GM21367 (cell line): Measurements from ENCODE around the gene AP3D1.

Experiments used
- ATAC-seq: cut with Tn5 transposase; IDR thresholded peaks from one replicate; pipeline ENCODE4 v1.9.1; 2021; ENCODE audit not compliant: unreplicated experiment

Gene AP3D1

DNA sequence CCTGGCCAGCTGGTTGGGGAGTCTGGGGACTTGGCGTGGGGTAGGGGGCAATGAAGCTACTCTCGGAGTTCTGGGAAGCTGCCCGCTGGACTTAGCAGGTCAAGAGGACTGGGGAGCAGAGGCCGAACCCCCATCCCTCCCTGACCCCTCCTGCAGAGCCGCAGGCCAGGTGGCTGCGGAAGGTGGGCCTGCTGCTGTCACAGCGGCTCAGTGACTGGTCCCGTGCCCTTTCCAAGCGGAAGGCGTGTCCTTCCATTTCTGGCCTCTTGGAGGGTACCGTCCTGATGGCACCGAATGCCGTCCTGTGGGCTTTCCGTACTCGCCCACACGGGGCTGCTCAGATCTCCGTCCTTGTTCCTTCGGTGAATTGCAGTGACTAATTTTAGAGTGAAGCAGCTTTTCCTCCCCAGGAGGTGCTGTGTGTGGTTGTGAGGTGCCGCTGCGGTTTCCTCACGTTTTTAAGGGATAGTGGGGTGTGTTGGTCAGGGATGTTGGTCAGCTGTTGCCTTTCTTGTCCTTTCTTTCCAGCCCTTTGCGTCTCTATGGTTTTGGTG lies 33.1 kb upstream of the AP3D1 start:
- no peak for ATAC-seq

DNA sequence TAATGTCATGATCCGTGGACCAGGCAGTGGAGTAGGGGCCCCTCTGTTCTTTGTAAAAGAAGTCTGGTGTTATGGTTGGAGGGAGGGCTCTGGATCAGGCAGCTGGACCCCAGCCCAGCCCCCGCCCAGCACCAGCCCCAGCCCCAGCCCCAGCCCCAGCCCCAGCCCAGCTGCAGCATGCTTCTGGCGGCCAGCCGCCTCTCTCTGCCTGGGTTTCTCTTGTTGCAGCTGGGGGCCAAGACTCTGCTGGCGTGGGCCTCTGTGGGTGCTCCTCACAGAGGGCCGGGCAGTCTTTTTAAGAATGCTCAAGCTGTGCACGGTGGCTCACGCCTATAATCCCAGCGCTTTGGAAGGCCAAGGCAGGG lies 30.2 kb upstream of the AP3D1 start:
- ATAC-seq = no peak

DNA sequence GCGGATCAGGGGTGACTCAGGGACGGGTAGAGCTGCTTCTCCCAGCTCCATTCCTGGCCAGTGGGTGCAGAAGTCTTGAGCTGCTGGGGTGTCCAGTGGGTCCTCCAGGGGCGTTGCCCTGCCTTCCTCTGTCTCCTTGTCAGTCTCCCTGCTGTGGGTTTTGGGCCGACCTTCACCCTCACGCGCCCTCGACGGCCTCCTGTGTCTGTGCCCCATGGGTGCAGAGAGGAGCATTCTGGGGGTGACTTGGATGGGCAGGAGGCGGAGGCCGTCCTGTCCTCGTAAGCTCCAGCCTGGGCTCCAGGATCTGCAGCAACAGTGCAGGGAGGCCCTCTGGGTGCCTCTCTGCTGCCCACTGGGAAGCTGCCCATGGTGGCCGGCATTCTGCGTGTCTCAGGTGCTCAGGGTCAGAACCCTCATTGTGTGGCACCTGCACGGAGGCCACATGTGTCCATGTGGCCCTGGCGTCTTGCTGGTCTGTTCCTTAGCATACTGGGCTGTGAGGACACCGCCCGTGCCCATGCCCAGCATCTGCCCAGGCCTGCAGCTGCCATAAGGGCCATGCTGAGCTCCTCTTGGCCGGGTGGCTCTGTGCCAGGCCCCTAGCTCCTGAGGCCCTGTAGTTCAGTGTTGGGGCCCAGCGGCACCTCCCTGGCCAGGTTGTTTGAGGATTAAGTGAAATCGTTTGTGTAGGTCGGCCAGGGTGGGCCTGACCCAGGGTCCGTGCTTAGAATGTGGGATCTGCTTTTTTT lies 29.7 kb upstream of the AP3D1 start:
- no peak for ATAC-seq

DNA sequence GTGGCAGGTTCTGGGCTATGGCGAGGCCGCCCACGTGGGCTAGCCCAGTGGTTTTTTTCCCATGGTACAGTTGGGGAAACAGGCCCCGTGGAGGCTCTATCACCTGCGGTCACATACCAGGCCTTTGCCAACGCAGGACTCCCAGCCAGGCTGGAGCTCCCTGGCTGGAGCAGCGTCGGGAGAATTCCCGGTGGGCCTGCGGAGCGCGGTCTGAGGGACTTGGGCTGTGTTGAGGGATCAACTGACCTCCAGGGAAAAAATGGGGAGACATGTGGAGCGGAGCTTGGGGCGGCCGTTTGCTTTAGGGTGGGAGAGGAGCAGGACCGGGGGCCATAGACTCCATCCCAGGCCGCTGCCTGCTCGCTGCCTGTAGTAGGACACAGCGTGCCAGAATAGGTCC lies 28.7 kb upstream of the AP3D1 start:
- no peak for ATAC-seq

DNA sequence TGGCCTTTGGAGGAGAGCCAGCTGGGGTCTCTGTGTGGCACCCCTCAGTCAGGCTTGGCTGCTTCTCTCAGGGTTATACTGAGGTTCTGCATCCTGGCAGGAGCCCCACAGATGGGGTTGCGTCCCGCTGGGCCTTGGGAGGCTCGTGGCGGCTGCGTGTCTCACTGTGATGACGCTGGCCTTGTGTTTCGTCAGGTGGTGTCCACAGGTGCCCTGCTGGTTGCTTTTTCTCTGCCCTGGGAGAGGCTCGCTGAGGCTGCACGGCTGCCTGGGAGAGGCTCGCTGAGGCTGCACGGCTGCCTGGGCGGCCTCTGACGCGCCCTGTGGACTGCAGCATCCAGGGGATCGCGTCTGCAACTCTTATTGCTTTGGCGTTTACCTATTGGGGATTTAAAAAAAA lies 27.7 kb upstream of the AP3D1 start:
- no peak for ATAC-seq

DNA sequence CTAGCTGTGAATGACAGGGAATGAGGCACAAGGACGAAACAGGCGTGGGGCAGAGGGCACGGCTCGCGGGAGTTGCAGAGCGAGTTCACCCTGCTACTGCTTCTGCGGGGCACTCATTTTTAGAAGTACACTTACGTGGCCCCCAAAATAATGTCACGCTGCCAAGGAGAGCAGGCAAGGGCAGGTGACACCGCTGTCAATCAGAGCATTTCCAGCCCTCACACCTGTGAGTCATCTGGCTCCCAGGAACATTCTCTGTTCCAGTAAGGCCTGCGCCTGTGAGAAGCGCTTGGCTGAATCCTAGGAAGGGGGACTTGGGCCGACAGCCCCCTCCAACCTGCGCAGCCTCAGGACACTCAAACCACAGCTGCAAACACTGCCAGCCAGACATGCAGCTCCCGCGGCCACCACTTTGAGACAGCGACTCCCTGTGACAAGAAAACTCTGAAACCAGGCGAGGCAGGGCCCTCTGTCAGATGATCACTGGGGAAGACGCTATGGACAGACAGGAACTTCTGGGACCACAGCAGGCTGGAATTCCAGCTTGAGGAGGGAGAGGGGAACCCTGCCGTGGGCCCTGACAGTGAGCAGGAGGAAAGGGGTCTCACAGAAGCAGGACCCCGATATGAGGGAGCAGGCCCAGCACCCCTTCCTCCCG lies 25.1 kb upstream of the AP3D1 start:
- ATAC-seq = no peak

DNA sequence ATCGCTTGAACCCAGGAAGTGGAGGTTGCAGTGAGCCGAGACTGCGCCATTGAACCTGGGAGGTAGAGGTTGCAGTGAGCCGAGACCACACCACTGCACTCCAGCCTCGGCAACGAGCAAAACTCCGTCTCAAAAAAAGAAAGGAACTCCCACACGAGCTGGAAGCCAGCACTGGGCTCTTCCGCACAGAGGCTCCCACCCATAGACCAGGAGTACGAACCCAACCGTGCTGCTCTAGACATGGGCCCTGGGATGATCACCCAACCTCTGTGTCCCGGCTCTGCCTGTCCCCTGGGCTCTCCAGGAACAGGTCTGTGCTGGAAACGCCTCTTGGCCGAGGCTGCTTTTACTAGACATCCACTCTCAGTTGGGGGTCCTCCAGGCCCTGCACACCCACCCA lies 24.4 kb upstream of the AP3D1 start:
- no peak for ATAC-seq

DNA sequence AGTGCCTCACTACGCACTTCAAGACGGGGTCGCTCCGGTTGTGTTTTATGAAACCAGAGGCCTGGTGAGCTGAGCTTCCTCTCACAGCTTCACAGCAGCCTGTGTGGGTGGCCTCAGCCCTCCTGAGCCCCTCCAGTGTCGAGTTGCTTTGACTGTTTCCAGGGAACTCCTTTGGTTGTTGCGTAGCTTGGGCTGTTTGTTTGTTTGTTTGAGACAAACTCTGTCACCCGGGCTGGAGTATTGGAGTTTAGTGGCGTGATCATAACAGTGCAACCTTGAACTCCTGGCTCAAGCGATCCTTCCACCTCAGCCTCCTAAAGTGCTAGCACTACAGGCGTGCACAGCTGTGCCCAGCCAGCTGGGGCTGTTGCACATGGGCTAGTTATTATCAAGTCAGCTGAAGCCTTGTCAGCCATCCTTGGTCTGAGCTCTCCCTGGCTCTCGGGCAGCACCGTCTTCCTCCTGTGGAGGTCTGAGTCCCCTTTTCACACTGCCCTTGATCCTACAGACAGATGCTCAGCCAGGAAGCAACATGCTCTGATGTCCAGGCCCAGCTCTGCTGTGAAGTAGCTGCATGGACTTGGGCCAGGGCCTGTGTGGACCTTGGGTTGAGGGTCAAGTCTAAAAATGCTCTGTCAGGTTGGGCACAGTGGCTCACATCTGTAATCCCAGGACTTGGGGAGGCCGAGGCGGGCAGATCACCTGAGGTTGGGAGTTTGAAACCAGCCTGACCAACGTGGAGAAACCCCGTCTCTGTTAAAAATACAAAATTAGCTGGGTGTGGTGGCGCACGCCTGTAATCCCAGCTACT lies 22.6 kb upstream of the AP3D1 start:
- no peak for ATAC-seq

DNA sequence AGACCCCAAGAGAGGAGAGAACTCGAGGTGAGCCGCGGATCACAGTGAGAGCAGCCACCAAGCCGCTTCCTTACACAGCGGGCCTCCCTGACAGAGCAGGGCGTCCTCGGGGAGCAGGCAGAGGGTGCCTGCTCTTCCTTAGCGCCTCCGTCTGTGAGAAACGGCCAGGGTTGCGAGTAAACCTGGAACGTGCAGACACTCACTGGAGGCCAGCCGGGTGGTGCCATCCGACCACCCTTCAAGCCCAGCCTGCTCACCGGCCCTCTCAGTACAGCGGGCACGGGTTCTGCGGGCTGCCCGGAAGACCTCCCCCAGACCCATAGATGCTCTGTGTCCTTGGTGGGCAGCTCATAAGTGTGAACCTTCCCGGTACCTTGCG lies 22.0 kb upstream of the AP3D1 start:
- ATAC-seq = no peak

DNA sequence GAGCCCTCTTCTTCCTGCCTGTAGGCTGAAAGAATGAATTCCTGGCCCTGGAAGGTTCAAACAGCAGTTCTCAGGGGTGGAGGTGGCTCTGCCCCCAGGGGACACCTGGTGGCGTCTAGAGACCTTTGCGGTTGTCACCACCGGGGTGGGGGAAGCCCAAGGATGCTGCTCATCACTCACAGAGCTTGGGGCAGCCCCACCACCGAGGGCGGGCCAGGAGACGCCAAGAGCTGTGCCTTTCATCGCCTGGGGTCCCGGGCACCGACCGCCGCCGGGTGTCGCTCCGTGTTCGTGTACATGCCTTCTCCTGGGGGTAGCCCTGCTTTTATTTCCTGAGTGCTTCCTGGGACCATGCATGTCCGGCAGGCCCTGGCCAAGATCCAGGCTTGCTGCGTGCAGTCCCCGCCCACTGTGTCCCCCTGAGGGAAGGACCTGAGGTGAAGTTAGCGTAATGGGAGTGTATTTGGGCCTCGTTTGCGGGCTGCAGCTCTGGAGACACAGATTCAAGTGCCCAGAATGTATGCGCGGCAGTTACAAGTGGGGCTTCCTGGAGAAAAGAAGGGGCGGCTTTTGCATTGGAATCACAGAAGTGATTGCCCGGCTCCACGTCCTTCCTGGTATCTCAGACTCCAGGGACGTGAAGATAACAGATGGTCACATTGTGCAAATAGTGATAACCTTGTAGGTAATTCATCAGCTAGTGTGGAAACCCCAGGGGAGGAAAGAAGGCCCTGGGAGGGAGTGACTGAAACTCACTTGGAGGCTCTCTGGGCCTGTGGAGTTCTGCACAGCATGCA lies 20.2 kb upstream of the AP3D1 start:
- no peak for ATAC-seq

DNA sequence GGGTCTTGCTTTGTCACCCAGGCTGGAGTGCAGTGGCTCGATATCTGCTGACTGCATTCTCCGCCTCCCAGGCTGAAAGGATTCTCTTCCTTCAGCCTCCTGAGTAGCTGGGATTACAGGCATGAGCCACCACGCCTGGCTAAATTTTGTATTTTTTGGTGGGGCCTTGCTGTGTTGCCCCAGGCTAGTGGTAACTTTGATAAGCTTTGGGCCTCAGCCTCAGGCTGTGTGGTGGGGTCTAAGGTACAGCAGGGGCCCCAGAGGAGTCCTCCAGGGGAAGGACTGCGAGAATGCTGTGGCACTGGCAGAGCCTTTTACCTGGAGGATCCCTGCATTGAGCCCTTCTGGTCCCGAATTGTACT lies 19.6 kb upstream of the AP3D1 start:
- ATAC-seq = no peak

DNA sequence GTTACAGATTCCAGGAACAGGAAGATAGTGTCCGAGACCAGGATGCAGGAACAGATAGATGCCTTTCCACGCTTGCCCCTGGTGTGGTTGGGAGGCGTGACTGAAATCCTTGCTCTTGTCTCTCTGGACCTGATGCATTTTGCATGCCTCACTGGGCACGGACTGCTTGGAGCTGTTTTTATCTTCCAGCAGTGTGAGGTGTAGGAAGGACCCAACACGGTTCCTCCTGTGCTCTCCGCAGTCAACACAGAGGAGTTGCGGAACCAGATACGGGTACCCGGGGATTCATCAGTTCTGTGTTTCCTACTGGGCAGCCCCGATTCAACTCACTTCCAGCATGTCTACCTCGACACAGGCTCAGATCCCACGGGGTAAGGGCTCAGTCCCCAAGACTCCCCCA lies 18.9 kb upstream of the AP3D1 start:
- ATAC-seq = no peak

DNA sequence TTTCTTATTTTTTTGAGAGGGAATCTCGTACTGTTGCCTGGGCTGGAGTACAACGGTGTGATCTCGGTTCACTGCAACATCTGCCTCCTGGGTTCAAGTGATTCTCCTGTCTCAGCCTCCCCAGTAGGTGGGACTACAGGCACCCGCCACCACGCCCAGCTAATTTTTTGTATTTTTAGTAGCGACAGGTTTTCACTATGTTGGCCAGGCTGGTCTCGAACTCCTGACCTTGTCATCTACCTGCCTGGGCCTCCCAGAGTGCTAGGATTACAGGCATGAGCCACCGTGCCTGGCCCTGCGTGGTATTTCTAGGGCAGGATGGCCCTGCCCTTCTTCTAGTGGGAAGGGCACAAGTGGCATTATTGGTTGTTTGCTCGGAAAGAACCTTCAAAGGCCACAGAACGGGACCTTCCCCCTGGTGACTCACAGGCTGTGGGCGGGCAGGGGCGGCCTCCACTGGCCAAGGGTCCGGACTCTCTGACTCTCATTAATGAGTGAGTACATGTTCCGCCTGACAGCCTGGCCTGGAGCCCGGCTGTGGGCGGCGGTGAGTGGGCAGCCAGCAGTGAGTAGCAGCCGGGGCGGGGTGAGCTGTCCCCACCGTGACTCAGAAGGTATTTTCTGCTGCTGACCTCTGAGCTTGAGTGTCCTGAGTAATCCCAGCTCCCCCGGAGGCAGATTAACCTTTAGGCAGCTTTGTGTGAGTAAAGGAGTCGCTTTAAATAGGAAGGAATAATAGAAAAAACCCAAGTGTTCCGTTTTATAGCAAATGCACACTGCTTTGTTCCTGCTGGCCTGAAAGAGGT lies 17.5 kb upstream of the AP3D1 start:
- peak; percentile 43 for ATAC-seq

DNA sequence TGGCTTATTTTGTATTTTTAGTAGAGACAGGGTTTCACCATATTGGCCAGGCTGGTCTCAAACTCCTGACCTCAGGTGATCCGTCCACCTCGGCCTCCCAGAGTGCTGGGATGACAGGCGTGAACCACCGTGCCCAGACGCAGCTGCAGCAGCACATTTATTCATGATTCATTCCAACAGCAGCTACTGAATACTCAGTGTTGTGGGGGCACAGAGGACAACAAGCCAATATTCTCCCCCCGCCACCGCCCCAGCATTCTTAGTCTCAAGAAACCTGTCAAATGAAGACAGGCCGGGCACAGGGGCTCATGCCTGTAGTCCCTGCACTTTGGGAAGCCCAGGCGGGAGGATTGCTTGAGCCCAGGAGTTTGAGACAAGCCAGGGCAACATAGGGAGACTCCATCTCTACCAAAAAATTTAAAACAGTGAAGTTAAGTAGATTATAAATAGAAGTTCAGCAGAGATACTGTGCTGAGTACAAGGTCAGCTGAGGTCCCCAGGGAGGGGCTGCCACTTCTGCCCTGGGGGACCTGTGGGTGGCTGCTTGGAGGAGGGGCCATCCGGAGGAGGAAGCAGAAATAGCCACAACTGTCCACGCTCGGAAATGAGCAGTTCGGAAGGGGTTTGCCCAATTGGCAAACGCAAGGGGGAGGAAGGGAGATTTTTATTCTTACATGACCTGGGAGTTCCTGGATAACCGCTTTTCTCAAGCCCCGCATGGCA lies 16.7 kb upstream of the AP3D1 start:
- ATAC-seq = no peak

DNA sequence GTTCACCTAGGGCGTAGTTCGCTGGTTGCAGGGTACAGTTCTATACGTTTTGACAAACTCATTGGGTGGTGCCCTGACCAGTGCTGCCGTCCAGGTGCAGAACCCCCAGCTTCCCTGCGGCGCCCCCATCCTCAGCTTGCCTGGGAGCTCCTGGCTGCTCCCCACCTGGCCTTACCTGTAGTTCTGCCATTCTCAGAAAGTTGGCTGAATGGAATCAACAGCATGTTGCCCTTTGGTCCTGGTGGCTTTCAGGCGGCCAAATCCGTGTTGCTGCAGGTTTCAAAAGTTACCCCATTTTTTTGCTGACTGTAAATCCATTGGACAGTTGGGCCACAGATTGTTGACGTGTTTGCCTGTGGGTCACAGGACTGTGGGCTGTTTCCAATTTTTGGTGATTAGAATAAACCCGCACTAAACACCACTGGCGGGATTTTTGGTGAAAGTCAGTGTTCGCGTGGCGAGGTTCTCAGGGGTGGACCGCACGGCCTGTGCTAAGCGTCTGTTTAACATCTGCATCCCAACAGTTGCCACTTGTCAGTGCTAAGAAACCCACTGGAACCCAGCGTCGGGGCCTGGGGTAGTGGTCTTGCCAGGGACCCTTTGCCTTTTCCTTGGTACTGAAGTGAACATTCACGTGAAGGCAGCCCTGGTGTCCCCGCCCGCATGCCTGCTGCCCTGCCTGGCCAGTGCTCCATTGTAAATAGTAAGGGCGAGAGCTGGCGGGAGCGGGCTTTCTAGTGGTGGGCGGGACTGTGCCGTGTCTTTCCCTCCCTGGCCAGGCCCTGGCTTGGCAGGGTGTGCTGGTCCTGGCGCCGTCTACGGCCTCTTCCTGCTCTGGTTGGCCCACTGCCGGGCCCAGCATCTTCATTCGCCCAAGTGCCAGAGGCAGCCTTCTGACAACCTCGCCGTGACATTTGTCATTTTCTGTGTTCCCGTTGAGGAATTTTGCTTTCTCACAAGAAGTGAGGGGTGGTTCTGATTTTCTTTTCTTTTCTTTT lies 15.7 kb upstream of the AP3D1 start:
- ATAC-seq = no peak

DNA sequence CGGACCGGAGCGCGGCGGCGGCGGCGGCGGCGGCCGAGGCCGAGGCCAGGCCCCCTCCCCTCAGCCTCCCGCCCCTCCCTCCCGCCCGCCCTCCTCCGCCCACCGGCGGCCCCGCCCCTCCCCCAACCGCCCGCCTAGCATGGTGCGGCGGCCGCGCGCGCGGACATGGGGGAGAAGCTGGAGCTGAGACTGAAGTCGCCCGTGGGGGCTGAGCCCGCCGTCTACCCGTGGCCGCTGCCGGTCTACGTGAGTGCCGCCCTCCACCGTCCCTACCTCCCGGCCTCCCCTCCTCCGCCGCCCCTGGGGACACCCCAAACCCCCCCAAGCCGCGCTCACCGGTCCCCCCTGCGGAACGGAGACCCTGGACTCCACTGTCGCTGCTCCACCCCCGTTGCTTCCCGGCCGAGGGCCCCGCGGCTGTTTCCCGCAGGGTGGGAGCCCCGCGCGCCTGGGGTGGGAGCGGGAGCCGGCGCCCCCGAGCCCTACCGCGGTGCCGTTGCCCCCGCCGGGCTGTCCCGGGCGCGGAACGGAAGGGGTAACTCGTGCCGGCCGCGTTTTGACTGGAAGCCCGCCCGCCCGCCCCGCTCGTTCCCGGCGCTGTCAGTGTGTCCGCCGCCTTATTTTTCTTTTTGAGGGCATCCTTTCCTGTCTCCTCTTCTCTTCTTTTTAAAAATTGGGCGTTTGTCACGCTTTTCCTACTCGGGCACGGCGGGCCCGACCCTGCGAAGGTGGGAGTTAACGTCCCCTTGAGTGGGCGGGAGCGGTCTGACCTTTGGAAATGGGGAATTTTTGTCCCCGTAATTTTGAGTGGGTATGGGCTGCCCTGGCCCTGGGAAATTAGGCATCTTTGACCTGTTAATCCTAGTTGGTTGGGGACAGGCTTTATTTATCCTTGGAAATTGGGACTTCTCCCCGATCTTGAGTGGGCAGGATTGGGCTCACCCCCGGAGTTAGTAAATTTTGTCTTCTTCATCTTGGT lies 12.9 kb upstream of the AP3D1 start:
- peak; percentile 13 for ATAC-seq

DNA sequence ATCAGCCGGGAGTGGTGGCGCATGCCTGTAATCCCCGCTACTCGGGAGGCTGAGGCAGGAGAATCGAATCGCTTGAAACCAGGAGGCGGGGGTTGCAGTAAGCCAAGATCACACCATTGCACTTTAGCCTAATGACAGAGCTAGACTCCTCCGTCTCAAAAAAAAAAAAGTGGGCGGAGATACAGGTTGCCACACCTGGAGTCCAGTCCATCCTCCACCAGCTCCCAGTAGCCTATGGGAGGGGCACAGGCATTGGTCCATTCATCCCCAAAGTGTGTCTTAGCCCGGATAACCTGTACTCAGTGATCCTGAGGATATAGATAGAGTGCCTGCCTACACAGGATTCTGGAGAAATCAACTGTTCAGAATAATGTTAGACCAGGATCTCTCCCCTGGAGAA lies 9.0 kb upstream of the AP3D1 start:
- ATAC-seq = no peak
